HUES6 (cell line): ENCODE measurements around the gene PRKG1.

Experiments
- H3K27ac ChIP-seq: 2 replicates; pipeline ENCODE4 v1.7.0; 2013; ENCODE audit warnings: low read depth, mild to moderate bottlenecking, low read length, inconsistent platforms
- H3K27me3 ChIP-seq: 2 replicates; pipeline ENCODE4 v1.6.1; 2013; ENCODE audit warnings: low read length; ENCODE audit not compliant: control insufficient read depth, insufficient read depth
- H3K36me3 ChIP-seq: 2 replicates; pipeline ENCODE4 v1.6.1; 2013; ENCODE audit warnings: low read length; ENCODE audit not compliant: control insufficient read depth, insufficient read depth
- H3K4me1 ChIP-seq: 2 replicates; pipeline ENCODE4 v1.6.1; 2013; ENCODE audit warnings: low read length; ENCODE audit not compliant: control insufficient read depth, insufficient read depth
- H3K4me3 ChIP-seq: 2 replicates; pipeline ENCODE4 v1.5.1; 2013; ENCODE audit warnings: low read depth, low read length
- H3K9ac ChIP-seq: one replicate; pipeline ENCODE4 v1.6.1; 2013; ENCODE audit warnings: mild to moderate bottlenecking, low read length
- H3K9me3 ChIP-seq: 2 replicates; pipeline ENCODE4 v1.6.1; 2013; ENCODE audit warnings: low read depth, low read length; ENCODE audit not compliant: control insufficient read depth, insufficient read depth

PRKG1 gene

GRCh38 chr10:51228714-51229100, 154.4 kb downstream of the PRKG1 start:
- H3K4me1 ChIP-seq, result peaks cover 4% of the 10 kb centered on the region; the same call in 1 of the 2 replicates
- no peaks in the 10 kb centered on the region for H3K27me3 ChIP-seq
- H3K9ac ChIP-seq, result no peak overlapping the region
- H3K27ac ChIP-seq, result no peak overlapping the region
- H3K9me3 ChIP-seq, result no peaks in the 10 kb centered on the region
- no peaks in the 10 kb centered on the region for H3K36me3 ChIP-seq
- no peak overlapping the region for H3K4me3 ChIP-seq

GRCh38 chr10:51230887-51231585, 156.7 kb downstream of the PRKG1 start:
- no peaks in the 10 kb centered on the region for H3K36me3 ChIP-seq
- no peaks in the 10 kb centered on the region for H3K27me3 ChIP-seq
- H3K27ac ChIP-seq, result no peak overlapping the region
- no peak overlapping the region for H3K4me3 ChIP-seq
- peaks cover 4% of the 10 kb centered on the region; the same call in 1 of the 2 replicates for H3K4me1 ChIP-seq
- no peak overlapping the region for H3K9ac ChIP-seq
- no peaks in the 10 kb centered on the region for H3K9me3 ChIP-seq

DNA sequence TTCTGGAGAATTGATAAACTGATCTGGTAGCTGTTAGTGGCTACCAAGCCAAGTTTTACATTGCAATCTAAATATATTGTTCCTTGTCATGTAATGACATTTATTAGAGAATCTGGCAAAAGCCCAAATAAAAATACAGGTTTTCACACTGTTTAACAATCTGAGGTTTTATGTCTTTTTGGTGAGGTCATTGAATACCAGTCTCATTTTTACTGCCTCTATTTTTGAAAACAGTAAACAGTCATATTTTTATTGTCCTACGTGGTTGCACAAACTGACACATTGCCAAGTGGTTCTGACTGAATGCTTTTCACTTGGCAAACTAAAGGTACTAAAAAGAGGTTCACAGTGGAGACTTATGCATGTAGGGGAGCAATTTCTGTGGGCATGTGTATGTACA, 157.5 kb downstream of the PRKG1 start:
- peaks cover 4% of the 10 kb centered on the region; the same call in 1 of the 2 replicates for H3K4me1 ChIP-seq
- no peaks in the 10 kb centered on the region for H3K36me3 ChIP-seq
- no peaks in the 10 kb centered on the region for H3K27me3 ChIP-seq
- H3K4me3 ChIP-seq, result no peak overlapping the region
- no peak overlapping the region for H3K9ac ChIP-seq
- H3K27ac ChIP-seq, result no peak overlapping the region
- H3K9me3 ChIP-seq, result no peaks in the 10 kb centered on the region

- H3K36me3 ChIP-seq, result no peaks in the 10 kb centered on the region
- H3K4me3 ChIP-seq, result no peak overlapping the region
- no peaks in the 10 kb centered on the region for H3K27me3 ChIP-seq
- no peaks in the 10 kb centered on the region for H3K9me3 ChIP-seq
- H3K9ac ChIP-seq, result no peak overlapping the region
- H3K27ac ChIP-seq, result no peak overlapping the region
- peaks cover 4% of the 10 kb centered on the region; the same call in 1 of the 2 replicates for H3K4me1 ChIP-seq
Observed at GRCh38 chr10:51233337-51234100, 159.2 kb downstream of the PRKG1 start.

- no peaks in the 10 kb centered on the region for H3K27me3 ChIP-seq
- no peaks in the 10 kb centered on the region for H3K9me3 ChIP-seq
- H3K27ac ChIP-seq, result no peak overlapping the region
- no peaks in the 10 kb centered on the region for H3K36me3 ChIP-seq
- H3K4me1 ChIP-seq, result peaks cover 4% of the 10 kb centered on the region; the same call in 1 of the 2 replicates
- no peak overlapping the region for H3K4me3 ChIP-seq
- H3K9ac ChIP-seq, result no peak overlapping the region
Observed at GRCh38 chr10:51235865-51236264, 161.6 kb downstream of the PRKG1 start.

GRCh38 chr10:51239006-51239405, 164.7 kb downstream of the PRKG1 start:
- Histone ChIP-seq H3K27ac (no peak overlapping the region), H3K27me3 (no peaks in the 10 kb centered on the region), H3K9me3 (no peaks in the 10 kb centered on the region), H3K9ac (no peak overlapping the region), H3K4me3 (no peak overlapping the region), H3K36me3 (no peaks in the 10 kb centered on the region), H3K4me1 (no peaks in the 10 kb centered on the region)

GRCh38 chr10:51241461-51241860, 167.2 kb downstream of the PRKG1 start:
- Histone ChIP-seq H3K27ac (no peak overlapping the region), H3K4me3 (no peak overlapping the region), H3K9ac (no peak overlapping the region), H3K4me1 (peaks cover 23% of the 10 kb centered on the region), H3K9me3 (no peaks in the 10 kb centered on the region), H3K36me3 (no peaks in the 10 kb centered on the region), H3K27me3 (no peaks in the 10 kb centered on the region)

GRCh38 chr10:51242393-51242792, 168.1 kb downstream of the PRKG1 start:
- Histone ChIP-seq H3K9me3 (no peaks in the 10 kb centered on the region), H3K9ac (no peak overlapping the region), H3K4me3 (no peak overlapping the region), H3K36me3 (no peaks in the 10 kb centered on the region), H3K4me1 (peaks cover 29% of the 10 kb centered on the region), H3K27me3 (no peaks in the 10 kb centered on the region), H3K27ac (no peak overlapping the region)

GRCh38 chr10:51244309-51244708, 170.0 kb downstream of the PRKG1 start:
- H3K27me3 ChIP-seq, result no peaks in the 10 kb centered on the region
- H3K4me3 ChIP-seq, result peak overlapping the region; percentile 16; the same call in 1 of the 2 replicates
- peaks cover 32% of the 10 kb centered on the region for H3K4me1 ChIP-seq
- H3K36me3 ChIP-seq, result no peaks in the 10 kb centered on the region
- no peak overlapping the region for H3K9ac ChIP-seq
- peak overlapping the region; percentile 75; the same call in 1 of the 2 replicates for H3K27ac ChIP-seq
- H3K9me3 ChIP-seq, result no peaks in the 10 kb centered on the region

DNA sequence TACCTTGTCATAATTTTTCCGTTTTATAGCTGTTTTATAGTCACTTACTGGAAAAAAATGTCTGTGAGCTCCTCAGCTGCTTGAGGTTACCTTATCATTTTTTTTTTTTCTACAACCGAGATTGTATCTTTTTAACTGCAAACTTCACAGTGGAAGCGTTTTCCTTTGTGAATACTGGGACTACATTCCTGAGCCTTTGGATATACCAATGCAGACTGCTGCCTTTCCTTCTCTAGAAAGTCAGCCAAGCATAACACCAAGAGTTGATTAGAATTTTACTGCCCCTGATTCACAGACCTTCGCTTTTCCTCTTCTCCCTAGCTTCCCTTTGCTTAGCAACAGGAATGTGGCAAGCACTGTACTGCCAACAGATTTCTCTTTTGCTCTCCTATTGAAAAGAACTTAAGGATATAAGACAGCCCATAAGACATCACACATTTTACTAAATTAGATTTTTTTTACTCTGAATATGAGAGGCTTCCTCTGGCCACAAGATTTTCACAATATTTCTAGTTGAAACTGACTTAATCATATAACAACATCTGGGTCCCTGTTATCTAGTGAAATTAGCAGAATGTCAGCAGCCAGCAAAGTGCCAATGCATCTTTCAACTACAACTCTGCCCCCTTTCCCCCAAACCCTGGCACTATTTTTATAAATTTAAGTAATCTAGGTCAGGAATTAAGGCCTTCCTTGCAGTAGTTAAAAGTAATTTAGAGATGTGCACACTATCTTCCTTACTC, 170.6 kb downstream of the PRKG1 start:
- no peaks in the 10 kb centered on the region for H3K9me3 ChIP-seq
- H3K4me3 ChIP-seq, result peak overlapping the region; percentile 16; the same call in 1 of the 2 replicates
- H3K36me3 ChIP-seq, result no peaks in the 10 kb centered on the region
- peaks cover 32% of the 10 kb centered on the region for H3K4me1 ChIP-seq
- no peaks in the 10 kb centered on the region for H3K27me3 ChIP-seq
- peak overlapping the region; percentile 75; the same call in 1 of the 2 replicates for H3K27ac ChIP-seq
- no peak overlapping the region for H3K9ac ChIP-seq

DNA sequence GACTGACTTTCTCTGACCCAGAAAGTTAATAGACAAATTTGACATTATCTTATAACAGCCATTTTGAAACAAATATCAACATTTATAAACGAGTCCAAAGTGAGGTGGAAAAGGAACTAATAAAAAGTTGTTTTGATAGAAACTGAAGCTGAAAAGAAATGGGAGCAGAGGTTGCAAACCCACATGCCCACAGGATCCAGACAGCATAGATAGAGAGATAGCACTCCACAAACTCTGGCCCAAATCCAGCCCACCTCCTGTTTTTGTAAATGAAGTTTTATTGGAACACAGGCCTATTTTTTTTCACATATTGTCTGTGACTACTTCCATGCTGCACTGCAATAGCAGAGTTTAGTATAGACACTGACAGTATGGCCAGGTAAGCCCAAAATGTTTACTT, 171.9 kb downstream of the PRKG1 start:
- H3K36me3 ChIP-seq, result no peaks in the 10 kb centered on the region
- no peak overlapping the region for H3K4me3 ChIP-seq
- no peaks in the 10 kb centered on the region for H3K27me3 ChIP-seq
- peaks cover 35% of the 10 kb centered on the region for H3K4me1 ChIP-seq
- no peaks in the 10 kb centered on the region for H3K9me3 ChIP-seq
- H3K9ac ChIP-seq, result no peak overlapping the region
- H3K27ac ChIP-seq, result no peak overlapping the region
